GM21526 (cell line): Measurements from ENCODE around the gene ZDHHC3.

ENCODE experiments used
- ATAC-seq: cut with Tn5 transposase; IDR thresholded peaks from one replicate; pipeline ENCODE4 v1.9.1; 2021; ENCODE audit warnings: moderate library complexity; ENCODE audit not compliant: unreplicated experiment, low FRiP score

The ZDHHC3 gene

GRCh38 chr3:44931791-44932190 lies 44.2 kb downstream of the ZDHHC3 start:
- ATAC-seq, result no peak

- ATAC-seq, result no peak
Measured at GRCh38 chr3:44930911-44931310, 45.1 kb downstream of the ZDHHC3 start.

GRCh38 chr3:44929782-44930181 lies 46.2 kb downstream of the ZDHHC3 start:
- no peak for ATAC-seq

GRCh38 chr3:44927371-44927770 lies 48.6 kb downstream of the ZDHHC3 start:
- ATAC-seq, result no peak

GRCh38 chr3:44926921-44927320 lies 49.1 kb downstream of the ZDHHC3 start:
- no peak for ATAC-seq

- no peak for ATAC-seq
Measured at GRCh38 chr3:44926172-44926571, 49.8 kb downstream of the ZDHHC3 start.

- no peak for ATAC-seq
Measured at GRCh38 chr3:44924457-44925084, 51.4 kb downstream of the ZDHHC3 start.

- ATAC-seq, result no peak
Measured at GRCh38 chr3:44923632-44924456, 52.1 kb downstream of the ZDHHC3 start.

- no peak for ATAC-seq
Measured at GRCh38 chr3:44920081-44920480, 55.9 kb downstream of the ZDHHC3 start.

- no peak for ATAC-seq
Measured at GRCh38 chr3:44918581-44918980, 57.4 kb downstream of the ZDHHC3 start.

- no peak for ATAC-seq
Measured at GRCh38 chr3:44918087-44918486, 57.9 kb downstream of the ZDHHC3 start.

- no peak for ATAC-seq
Measured at GRCh38 chr3:44915702-44916438, 60.1 kb downstream of the ZDHHC3 start.

- ATAC-seq, result no peak
Measured at GRCh38 chr3:44914936-44915335, 61.0 kb downstream of the ZDHHC3 start.

GRCh38 chr3:44913868-44914468 lies 62.0 kb downstream of the ZDHHC3 start:
- no peak for ATAC-seq

- ATAC-seq, result no peak
Measured at GRCh38 chr3:44910693-44911092, 65.3 kb downstream of the ZDHHC3 start.

GRCh38 chr3:44909063-44909462 lies 66.9 kb downstream of the ZDHHC3 start:
- no peak for ATAC-seq

- no peak for ATAC-seq
Measured at GRCh38 chr3:44907612-44908011, 68.4 kb downstream of the ZDHHC3 start.

GRCh38 chr3:44906997-44907396 lies 69.0 kb downstream of the ZDHHC3 start:
- ATAC-seq, result no peak

- ATAC-seq, result no peak
Measured at GRCh38 chr3:44905446-44906157, 70.4 kb downstream of the ZDHHC3 start.

- no peak for ATAC-seq
Measured at GRCh38 chr3:44903751-44904150, 72.2 kb downstream of the ZDHHC3 start.
